DMS114 treated with DMSO at 0.1 percent for 48 hours (cell line): Measurements from ENCODE around the gene OVCH2.
"Not testable (repeated sequence)": the region's sequence is repeated elsewhere in the genome, so short reads cannot be mapped to it uniquely, and the experiment has no call there.

Experiments used
- DNase-seq: peaks from one replicate; lab custom pipeline; 2025; ENCODE audit not compliant: unreplicated experiment; lab: John Stamatoyannopoulos, UW

The OVCH2 gene

DNA sequence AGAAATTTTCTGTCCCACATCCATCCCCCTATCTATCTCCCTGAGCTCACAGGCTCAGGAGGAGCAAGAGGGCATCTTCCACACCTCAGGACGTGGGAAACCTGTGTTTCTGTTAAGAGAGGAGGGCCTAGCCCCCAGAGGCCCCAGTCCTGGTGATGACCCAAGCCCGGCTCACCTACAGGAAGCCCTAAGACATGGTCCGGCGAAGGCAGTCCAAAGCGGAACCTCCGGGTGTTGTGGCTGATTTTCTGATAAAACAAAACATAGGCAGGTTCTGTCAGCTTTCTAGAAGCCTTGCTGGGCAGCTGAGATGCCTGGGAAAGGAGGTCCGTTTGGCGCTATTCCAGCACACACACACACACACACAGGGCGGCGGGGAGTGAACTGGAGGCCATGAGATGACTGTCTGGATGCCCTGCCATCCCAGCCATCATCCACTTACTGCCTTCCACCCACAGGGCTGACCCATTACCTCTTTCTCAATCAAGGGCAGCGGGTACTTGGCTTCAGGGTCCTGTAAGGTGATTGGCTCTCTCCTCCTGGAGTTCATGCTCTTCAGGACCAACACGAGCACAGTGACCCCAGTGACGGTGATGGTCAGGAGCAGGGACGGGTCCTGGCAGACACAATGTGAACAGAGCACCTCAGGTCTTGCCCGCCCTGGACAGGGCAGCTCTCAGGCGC lies 33.9 kb downstream of the OVCH2 start:
- DNase-seq = no peak

DNA sequence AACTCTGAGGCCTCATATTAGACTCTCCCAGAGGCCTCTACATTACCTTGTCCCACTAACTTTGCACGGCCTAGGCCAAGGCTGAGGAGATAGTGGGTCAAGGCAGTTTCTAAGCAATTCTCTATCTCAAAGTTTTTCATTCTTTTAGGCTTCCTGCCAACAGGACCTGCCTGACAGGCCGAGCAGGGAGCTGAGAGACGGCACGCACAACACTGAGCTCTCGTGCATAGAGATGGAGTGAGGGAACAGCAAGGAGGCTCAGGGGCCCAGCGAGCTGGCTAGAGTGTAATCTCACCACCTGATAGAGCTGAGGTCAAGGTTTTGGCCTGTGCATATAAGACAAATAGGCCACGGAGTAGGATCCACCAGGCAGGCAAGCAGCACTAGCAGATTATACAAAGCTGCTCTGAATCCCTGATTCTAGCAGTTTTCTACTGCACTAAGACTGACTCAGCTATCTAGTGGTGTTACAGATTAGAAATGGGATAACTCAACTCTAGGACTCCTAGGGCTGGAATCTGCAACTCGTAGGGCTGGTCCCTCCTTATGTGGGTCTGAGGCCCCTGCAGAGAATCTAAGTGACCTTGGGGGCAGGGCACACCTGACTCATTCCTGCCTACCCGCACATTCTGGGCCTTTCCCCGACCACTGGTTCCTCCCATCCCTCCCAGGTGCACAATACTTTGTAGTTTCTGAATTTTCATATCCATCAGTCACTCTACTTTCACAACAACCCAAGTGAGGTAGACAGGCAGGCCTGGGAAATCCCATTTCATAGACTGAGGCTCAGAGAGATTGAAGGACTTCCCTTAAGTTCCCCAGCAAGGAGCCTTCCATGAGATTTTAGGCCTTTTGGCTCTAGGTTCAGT lies 34.7 kb downstream of the OVCH2 start:
- no peak for DNase-seq

DNA sequence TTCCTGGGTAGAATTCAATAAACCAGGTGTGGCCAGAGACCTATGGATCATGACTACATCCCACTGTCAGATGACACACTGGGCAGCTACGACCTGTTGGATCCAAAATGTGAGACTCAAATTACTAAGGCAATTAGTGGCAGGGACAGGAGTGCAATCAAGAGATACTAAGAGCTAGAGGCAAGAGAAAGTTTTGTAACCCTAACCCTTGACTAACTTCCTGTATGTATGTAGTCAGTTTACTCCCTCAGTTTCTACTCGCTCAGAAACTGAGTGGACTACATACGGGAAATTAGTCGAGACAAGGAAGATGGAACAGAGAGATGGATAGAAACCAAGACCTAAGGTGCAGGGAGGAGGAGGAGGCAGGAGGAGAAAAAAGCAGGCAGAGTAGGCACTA lies 35.6 kb downstream of the OVCH2 start:
- DNase-seq = no peak

- no peak for DNase-seq
Observed at GRCh38 chr11:7668911-7669310, 37.4 kb downstream of the OVCH2 start.

GRCh38 chr11:7668464-7668863 lies 37.8 kb downstream of the OVCH2 start:
- DNase-seq = no peak

- no peak for DNase-seq
Observed at GRCh38 chr11:7667460-7667859, 38.8 kb downstream of the OVCH2 start.

DNA sequence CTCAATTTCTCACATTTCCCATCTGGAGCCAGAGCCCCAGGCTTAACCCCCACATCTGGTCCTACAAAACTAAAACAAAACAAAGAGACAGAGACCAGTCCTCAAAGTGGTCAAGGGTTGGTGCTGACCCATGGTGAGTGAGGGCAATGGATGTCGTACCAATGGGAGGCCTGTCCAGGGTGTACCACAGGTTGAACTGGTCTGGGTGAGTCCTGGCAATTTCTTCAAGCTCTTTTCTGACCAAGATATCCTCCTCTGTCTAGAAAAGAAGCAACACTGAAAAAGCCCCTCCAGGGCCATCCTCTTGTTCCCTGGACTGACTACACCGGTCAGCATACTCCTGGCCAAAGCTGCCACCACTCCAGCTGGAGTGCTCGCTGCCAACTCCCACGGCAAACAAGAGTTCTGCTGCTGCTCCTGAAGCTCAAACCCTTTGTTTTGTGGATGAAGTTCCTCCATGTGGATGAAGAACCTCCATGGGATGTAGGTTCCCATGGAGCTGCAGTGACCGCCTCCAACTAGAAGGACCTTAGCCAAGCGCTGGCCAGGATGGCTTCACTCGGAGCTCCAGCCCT lies 39.9 kb downstream of the OVCH2 start:
- no peak for DNase-seq

GRCh38 chr11:7665473-7666291 lies 40.6 kb downstream of the OVCH2 start:
- DNase-seq = peak; percentile 16

DNA sequence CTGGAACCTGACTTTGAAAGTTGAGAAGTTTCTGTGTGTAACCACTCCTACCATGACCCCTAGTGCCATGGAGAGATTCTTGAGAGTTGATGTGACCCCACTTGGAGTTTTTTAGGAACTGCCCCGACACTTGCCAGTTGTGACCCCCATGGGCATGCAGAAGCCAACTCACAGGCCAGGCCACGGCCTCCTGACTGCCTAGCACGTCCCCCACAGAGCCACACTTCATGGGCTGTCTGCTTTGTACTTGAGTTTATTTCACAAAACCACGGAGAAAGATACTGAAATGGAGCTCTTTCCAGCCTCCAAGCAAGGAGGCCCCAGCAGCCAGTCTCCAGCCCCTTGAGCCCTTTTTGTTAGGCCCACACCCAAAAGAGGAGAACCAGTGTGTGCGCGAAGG lies 41.4 kb downstream of the OVCH2 start:
- no peak for DNase-seq

- DNase-seq = not testable (repeated sequence)
Observed at GRCh38 chr11:7663531-7663930, 42.7 kb downstream of the OVCH2 start.

GRCh38 chr11:7657306-7658025 lies 48.8 kb downstream of the OVCH2 start:
- peak; percentile 0 for DNase-seq

- no peak for DNase-seq
Observed at GRCh38 chr11:7656704-7657103, 49.6 kb downstream of the OVCH2 start.

DNA sequence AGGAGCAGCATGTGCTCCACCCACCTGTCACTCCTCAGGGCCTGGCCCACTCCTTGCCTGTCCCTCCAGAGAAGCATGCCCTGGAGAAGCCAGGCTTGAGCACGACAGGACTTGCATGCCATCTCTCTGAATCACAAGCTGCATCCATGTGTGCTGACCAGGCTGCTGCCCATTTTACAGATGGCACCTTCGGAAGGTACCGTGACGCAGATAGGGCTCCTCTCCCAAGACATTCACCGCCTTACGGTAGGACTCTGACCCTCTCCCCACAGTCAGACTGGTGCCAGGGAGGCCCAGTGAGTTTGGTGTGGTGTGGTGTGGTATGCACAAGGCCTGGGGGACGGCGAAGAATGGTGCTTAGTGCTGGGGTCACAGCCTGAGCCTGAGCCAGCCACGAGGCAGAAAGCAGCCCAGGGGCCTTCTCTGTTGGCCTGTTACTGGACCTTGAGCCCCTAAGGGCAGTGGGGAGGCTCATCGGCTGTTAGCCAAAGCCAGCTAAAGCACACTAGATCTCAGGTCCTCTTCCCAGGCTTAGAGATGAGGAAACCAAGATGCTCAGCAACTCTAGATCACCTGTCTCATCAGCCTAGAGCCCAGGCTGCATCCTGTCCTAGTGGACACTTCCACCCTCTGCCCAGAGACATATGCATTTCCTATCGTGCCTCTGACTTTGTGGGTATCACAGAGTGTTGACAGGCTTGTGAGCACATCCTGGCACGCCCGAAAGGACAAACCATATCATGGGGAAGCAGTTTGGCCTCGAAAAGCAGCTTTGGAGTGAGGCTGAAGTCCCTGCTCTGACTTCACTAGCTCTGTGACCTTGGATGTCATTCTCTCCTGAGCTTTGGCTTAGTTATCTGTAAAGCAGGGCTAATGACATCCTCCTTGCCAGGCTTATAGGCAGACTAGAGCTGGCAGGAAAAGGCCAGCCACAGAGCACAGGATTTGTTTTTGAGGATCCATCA lies 50.7 kb downstream of the OVCH2 start:
- no peak for DNase-seq

DNA sequence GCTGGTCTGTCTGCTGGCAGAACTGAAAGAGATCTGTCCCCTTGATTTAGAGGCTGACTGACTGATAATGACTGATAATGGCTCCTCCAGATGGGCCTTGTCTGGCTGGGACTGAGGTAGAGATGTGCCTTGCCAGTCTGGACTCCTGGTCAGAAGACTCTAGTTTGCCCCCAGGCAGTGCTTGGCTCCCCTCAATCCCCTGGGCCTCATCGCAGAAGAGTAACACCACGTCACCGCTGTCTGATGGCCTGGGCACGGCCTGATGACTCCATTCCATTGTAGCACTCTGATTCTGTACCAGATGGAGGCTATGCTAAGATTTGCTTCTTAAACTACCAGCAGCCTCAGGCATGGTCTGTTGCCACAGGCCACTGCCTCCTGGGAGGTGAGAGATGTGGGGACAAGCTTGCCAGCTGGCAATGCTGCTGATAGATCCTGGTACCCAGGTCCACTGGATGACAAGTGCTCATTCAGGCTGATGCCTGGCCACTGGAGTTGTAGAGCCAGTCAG lies 52.0 kb downstream of the OVCH2 start:
- no peak for DNase-seq

DNA sequence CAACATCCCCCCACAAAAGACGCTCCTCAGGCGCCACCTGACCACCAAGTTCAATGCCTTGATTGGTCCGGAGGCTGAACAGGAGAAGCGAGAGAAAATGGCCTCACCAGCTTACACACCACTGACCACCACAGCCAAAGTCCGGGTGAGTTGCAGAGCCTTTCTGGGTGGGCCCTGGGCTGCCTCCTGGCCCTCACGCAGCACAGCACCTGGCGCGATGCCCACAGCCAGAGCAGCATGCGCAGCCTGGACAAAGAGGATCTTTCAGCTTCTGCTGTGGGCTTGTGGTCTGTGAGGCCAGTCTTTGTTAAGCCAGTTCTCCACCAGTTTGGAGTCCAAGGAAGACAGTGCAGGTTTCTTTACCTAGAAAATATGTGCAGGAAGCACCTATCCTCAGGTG lies 54.6 kb downstream of the OVCH2 start:
- no peak for DNase-seq

GRCh38 chr11:7651140-7651551 lies 55.1 kb downstream of the OVCH2 start:
- no peak for DNase-seq

- no peak for DNase-seq
Observed at GRCh38 chr11:7648264-7648663, 58.0 kb downstream of the OVCH2 start.

GRCh38 chr11:7646866-7647265 lies 59.4 kb downstream of the OVCH2 start:
- DNase-seq = no peak

- DNase-seq = no peak
Observed at GRCh38 chr11:7645206-7645605, 61.1 kb downstream of the OVCH2 start.
